Fibroblast of upper back skin (primary cell): ENCODE results near the gene IL15RA.
"Not testable (repeated sequence)": the region's sequence is repeated elsewhere in the genome, so short reads cannot be mapped to it uniquely, and the experiment has no call there.

ENCODE experiments used
- DNase-seq: peaks from one replicate; pipeline ENCODE4 v3.0.0-alpha.2; 2013

The IL15RA gene

GRCh38 chr10:5918763-5919162, 58.6 kb downstream of the IL15RA start:
- DNase-seq: no peak

GRCh38 chr10:5917305-5917704, 60.0 kb downstream of the IL15RA start:
- no peak for DNase-seq

- DNase-seq: no peak
These were observed 61.9 kb downstream of the IL15RA start for GRCh38 chr10:5915451-5915850.

GRCh38 chr10:5913736-5914135, 63.6 kb downstream of the IL15RA start:
- DNase-seq: no peak

- no peak for DNase-seq
These were observed 65.7 kb downstream of the IL15RA start for GRCh38 chr10:5911670-5912069.

- peak; percentile 3 for DNase-seq
These were observed 66.8 kb downstream of the IL15RA start for GRCh38 chr10:5910323-5911100.

- not testable (repeated sequence) for DNase-seq
These were observed 68.7 kb downstream of the IL15RA start for GRCh38 chr10:5908676-5909075.

- DNase-seq: no peak
These were observed 70.7 kb downstream of the IL15RA start for GRCh38 chr10:5906651-5907050.

- no peak for DNase-seq
These were observed 71.4 kb downstream of the IL15RA start for GRCh38 chr10:5905854-5906507.

- DNase-seq: no peak
These were observed 73.1 kb downstream of the IL15RA start for GRCh38 chr10:5904227-5904626.

GRCh38 chr10:5903563-5903962, 73.8 kb downstream of the IL15RA start:
- no peak for DNase-seq

GRCh38 chr10:5902511-5903274, 74.7 kb downstream of the IL15RA start:
- no peak for DNase-seq
